Activated CD4-positive, alpha-beta T cell treated with anti-CD3 and anti-CD28 coated beads, Interleukin-2, amount 50 U/mL, for 48 hours (primary cell): ENCODE results near the gene HLA-E.
"Not testable (repeated sequence)": the region's sequence is repeated elsewhere in the genome, so short reads cannot be mapped to it uniquely, and the experiment has no call there.

Experiments
- DNase-seq, 2 experiments: peaks; one replicate each; pipeline ENCODE4 v3.0.0-alpha.2; 2020

The HLA-E gene

GRCh38 chr6:30508890-30509736 lies 19.8 kb downstream of the HLA-E start:
- DNase-seq = peak in 1 of 2 experiments; percentile 34

- DNase-seq = peak in 1 of 2 experiments; percentile 2
Measured at GRCh38 chr6:30510419-30511168, 21.3 kb downstream of the HLA-E start.

- peak in 1 of 2 experiments; percentile 3 for DNase-seq
Measured at GRCh38 chr6:30511169-30511546, 21.8 kb downstream of the HLA-E start.

GRCh38 chr6:30513451-30513850 lies 24.1 kb downstream of the HLA-E start:
- peak in 1 of 2 experiments; percentile 1 for DNase-seq

GRCh38 chr6:30515106-30515505 lies 25.8 kb downstream of the HLA-E start:
- no peak for DNase-seq

- DNase-seq = peak; percentile 90 to 93
Measured at GRCh38 chr6:30515944-30516753, 26.8 kb downstream of the HLA-E start.

- not testable (repeated sequence) for DNase-seq
Measured at GRCh38 chr6:30516754-30517076, 27.4 kb downstream of the HLA-E start.

GRCh38 chr6:30517767-30518504 lies 28.6 kb downstream of the HLA-E start:
- peak in 1 of 2 experiments; percentile 2 for DNase-seq

- DNase-seq = peak; percentile 37 to 54
Measured at GRCh38 chr6:30518505-30519145, 29.3 kb downstream of the HLA-E start.

GRCh38 chr6:30520522-30520921 lies 31.2 kb downstream of the HLA-E start:
- peak in 1 of 2 experiments; percentile 1 for DNase-seq

- DNase-seq = not testable (repeated sequence)
Measured at GRCh38 chr6:30521082-30521481, 31.8 kb downstream of the HLA-E start.

- not testable (repeated sequence) for DNase-seq
Measured at GRCh38 chr6:30521952-30522351, 32.6 kb downstream of the HLA-E start.

- not testable (repeated sequence) for DNase-seq
Measured at GRCh38 chr6:30526444-30526843, 37.1 kb downstream of the HLA-E start.

GRCh38 chr6:30529349-30529875 lies 40.1 kb downstream of the HLA-E start:
- peak; percentile 59 to 73 for DNase-seq

- DNase-seq = no peak
Measured at GRCh38 chr6:30530014-30530413, 40.7 kb downstream of the HLA-E start.

GRCh38 chr6:30533460-30534294 lies 44.4 kb downstream of the HLA-E start:
- DNase-seq = no peak

- no peak for DNase-seq
Measured at GRCh38 chr6:30537931-30538330, 48.6 kb downstream of the HLA-E start.

GRCh38 chr6:30541515-30542403 lies 52.5 kb downstream of the HLA-E start:
- peak; percentile 80 to 83 for DNase-seq

- DNase-seq = no peak
Measured at GRCh38 chr6:30542404-30542725, 53.1 kb downstream of the HLA-E start.

- no peak for DNase-seq
Measured at GRCh38 chr6:30542915-30543314, 53.6 kb downstream of the HLA-E start.
